Suprapubic skin (tissue), 3 donors: ENCODE measurements around the gene WDR5.

Source experiments
- CTCF ChIP-seq, 2 donors: fragments of 200-600 bp in 1 of 2; fragments of 450-650 bp in 1 of 2; sonication (generic) in 1 of 2; IDR thresholded peaks; one replicate each; pipeline ENCODE4 v1.5.1; 2016 to 2019; ENCODE audit warnings: antibody characterized with exemption in 2 of 2, mild to moderate bottlenecking in 1 of 2, moderate library complexity in 1 of 2
- POLR2A ChIP-seq, 2 donors: fragments of 450-650 bp; IDR thresholded peaks; one replicate each; pipeline ENCODE4 v1.6.1; 2017; ENCODE audit warnings: antibody characterized with exemption in 2 of 2, mild to moderate bottlenecking in 2 of 2, moderate library complexity in 2 of 2

GRCh38 chr9:134171316-134172197 is 35.7 kb downstream of the WDR5 start:
- no peak for TF ChIP-seq POLR2A (IDR thresholded peaks at IDR 0.05)
- TF ChIP-seq CTCF (IDR thresholded peaks at IDR 0.05) = no peak
